GM21367 (cell line): ENCODE results near the gene DIP2C.
"Not testable (repeated sequence)": the region's sequence is repeated elsewhere in the genome, so short reads cannot be mapped to it uniquely, and the experiment has no call there.

Source experiments
- ATAC-seq: cut with Tn5 transposase; IDR thresholded peaks from one replicate; pipeline ENCODE4 v1.9.1; 2021; ENCODE audit not compliant: unreplicated experiment

DIP2C gene

GRCh38 chr10:614139-614711, 75.2 kb downstream of the DIP2C start:
- no peak for ATAC-seq

DNA sequence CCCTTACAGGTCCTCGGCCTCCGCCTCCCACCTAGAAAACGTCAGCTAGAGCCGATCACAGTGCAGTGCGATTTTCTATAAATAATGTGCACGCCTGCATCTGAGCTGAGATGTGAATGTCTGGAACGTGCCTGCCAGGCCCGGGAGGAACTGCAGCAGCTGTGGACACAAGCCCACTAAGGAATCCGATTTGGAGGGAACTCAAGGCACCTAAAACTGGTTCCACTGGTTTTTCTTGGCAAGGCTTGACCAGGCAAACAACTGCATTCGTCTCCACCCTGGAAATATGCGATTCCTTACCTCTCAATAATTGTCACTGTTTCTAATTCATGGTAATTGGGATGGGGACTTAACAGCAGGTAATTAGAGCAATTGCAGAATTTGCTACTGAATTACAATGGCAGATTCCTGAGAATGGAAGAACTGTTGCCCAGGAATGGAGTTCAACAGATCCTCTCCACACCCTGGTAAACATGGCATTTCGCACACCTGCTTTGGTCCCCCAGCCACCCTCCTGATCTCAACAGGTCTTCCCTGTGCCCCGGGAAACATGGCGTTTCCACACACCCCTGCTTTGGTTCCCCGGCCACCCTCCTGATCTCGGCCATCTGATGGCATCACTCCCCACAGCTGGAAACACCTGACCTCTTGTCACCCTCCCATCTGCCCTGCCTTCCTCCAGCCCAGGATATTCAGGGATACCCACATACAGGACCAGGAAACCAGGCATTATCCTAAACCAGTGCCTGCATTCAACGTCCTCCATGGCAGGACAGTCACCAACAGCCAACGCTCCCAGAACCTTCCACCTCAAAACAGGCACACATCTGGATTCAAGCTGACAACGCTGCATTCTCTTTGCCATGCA, 76.0 kb downstream of the DIP2C start:
- ATAC-seq = no peak

DNA sequence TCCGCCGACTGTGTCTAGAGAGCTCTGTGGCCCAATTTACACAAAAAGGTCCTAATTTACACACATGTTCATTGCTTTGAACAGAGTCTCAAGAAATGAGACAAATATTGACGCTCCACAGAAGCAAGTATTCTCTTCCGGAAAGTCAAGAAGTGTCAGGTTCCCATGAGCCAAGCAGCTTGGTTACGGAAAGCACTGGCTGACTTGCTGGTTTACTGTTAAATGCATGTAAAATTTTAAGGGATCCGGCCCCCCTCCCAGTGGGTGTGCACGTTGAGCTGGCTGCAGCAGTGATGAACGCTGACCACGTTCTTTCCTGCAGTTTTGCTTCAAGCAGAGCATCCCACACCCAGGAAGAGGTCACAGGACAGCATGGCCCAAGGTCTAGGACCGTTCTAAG, 76.8 kb downstream of the DIP2C start:
- ATAC-seq = no peak

GRCh38 chr10:610642-611305, 78.7 kb downstream of the DIP2C start:
- not testable (repeated sequence) for ATAC-seq

- ATAC-seq = no peak
These were observed 79.5 kb downstream of the DIP2C start for GRCh38 chr10:609868-610545.

DNA sequence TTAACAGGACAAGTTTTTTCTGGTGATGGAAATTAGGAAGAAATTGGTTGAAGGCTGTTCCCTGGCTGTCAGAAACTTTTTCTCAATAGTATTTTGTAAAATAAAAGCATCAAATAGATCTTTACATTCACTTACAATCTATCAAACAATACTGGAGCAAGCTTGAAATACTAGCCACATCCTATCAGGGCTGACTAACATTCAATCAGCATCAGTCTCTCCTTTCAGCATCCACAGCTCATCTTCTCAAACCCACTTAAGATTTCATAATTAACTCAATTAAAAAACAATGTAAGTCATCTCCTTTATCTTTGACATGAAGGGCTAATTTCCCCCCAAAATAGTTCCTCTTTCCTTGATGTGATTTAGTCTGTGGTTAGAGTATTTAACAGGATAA, 80.2 kb downstream of the DIP2C start:
- ATAC-seq = no peak

GRCh38 chr10:608331-609261, 80.9 kb downstream of the DIP2C start:
- no peak for ATAC-seq

GRCh38 chr10:607545-608185, 81.8 kb downstream of the DIP2C start:
- ATAC-seq = no peak

DNA sequence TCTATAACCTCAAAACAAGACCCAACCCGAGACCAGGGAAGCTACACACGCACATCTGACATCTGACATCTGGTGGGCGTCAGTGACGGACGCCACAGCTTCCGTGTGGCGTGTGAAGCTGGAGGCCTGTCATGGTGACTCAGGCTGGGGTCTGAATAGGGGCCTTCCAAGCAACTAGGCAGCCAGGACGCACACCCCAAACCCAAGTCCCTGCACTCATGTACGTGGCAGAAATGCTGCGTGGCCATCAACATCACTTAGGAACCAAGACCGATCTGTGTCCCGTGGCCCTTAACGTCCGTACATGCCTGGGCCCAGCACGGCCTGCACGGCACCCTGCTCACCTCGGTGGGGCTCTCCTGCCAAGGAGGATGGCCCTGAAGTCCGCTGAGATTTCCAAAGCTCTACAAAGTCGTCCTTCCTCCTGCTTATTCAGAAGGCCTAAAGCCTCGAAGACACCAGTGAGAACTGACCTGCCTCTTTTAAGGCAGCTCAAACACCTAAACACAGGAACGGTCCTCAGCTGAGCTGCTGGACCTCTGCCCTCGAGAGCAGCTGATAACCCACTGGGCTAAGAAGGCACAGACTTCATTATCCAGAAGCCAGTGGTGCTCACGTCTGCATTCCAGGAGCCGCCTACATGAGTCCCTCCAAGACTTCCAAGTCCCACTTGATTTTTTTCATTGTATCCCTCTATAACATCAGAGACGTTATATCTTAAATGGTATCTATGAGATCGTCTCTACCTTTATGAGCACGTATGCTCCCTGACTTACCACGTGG, 82.5 kb downstream of the DIP2C start:
- ATAC-seq = no peak

GRCh38 chr10:605632-606325, 83.7 kb downstream of the DIP2C start:
- ATAC-seq = no peak

DNA sequence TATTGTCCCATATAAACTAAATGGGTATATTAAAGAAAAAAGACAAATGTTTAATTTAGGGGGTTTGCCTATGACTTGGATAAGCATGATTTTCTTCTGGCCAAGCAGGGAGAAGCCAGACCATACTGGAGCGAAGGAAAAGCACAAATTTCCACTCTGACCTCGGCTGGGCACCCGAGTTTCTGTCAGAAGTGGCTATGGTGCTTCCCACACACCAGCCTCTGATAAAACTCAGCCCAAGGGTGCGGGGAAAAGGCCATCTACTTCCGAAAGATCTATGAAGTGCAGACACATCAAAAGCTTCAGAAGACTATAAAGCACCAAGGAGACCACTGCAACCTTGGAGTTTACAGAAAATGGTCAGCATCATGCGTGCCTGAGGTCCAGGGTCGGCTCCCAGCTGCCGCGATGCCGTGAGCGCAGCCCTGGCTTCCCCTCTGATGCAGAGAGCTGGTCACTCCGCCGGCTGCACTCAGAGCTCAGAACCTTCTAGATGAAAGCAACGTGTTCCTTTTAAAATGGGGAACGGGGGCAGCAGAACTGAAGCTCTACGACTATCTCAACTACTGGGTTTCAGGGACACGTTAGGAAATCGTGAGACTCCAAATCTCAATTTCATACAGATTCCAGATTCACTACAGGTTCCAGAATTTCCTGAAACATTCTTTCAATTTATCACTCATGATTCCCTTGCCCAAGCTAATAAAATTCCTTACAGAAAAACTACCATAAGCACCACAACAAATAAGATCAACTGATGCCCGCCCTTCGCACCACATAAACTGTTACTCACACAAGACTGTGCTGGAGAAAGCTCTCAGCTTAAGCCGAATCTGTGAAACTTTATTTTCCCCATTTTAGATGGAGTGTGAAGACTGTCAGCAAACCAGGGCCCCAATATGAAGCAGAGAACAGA, 84.5 kb downstream of the DIP2C start:
- no peak for ATAC-seq

DNA sequence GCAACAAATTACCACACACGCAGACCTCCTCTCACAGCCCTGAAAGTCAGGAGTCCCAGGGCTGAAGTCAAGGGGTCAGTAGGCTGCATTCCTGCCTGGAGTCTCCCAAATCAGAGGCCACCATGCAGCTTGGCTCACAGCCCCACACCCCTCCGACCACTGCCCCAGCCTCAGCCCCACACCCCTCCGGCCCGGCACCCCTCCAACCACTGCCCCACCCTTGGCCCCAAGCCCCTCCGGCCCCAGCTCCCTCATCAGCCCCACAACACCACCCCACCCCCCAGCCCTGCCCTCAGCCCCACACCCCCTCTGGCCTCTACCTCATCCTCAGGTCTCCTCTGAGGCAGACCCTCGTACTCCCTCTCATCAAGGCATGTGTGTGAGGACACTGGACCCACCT, 85.7 kb downstream of the DIP2C start:
- no peak for ATAC-seq

- no peak for ATAC-seq
These were observed 87.0 kb downstream of the DIP2C start for GRCh38 chr10:602391-603005.

- no peak for ATAC-seq
These were observed 87.9 kb downstream of the DIP2C start for GRCh38 chr10:601660-601963.

DNA sequence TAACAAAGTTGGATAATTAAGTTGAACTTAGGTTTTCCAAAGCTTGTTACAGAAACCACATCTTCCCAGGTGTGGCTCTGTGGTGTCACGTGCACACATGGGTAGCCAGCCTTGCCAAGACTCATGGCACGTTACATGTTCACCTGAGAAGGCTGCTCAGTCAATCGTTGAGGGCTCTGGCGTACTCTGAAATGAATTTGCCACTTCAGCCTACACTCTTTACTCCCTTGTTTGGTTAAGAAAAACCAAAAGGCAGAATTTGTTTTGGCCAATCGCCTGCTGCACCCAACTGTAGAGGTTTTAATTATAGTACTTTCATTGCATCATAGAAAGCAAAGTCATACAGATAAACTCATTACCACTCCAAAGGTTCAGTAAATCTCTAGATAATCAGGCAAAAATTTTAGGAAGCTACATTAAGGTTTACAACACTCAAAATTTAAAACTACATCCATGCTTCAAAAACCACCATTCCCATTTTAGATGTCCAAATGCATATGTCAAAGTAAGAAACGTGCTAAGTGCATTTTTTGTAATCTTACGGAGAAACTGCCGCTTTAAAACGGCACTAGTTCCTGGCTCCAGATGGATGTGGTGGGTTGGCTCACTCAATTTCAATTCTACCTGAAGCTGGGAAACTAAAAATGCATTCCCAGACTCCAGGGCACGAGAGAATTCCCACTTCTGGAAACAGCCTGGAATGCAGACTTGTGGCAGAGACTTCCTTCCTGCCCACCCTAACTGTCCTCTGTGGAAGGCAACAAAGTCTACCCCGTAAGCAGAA, 88.4 kb downstream of the DIP2C start:
- ATAC-seq = no peak

GRCh38 chr10:600234-600633, 89.2 kb downstream of the DIP2C start:
- ATAC-seq = no peak

GRCh38 chr10:599767-600166, 89.7 kb downstream of the DIP2C start:
- no peak for ATAC-seq
